ENCODE data around the gene ZNF775.

GRCh38 chr7:150359622-150360362, 19.3 kb upstream of the ZNF775 start:
- TF ChIP-seq CTCF (IDR thresholded peaks at IDR 0.05; ENCODE audit: insufficient read depth, low read length) (no peak), POLR2AphosphoS5 (IDR thresholded peaks at IDR 0.05; ENCODE audit: low read depth) (no peak), REST (IDR thresholded peaks at IDR 0.05; ENCODE audit: insufficient replicate concordance, low read depth) (no peak), GABPA (IDR thresholded peaks at IDR 0.05; ENCODE audit: low read depth) (no peak)

All from HL-60 (cell line).